Tongue (tissue), 2 donors: ENCODE measurements around the gene RHBDD2. TPM values are rescaled to one million over a fixed set of nuclear protein-coding genes. Genes with fewer than 3 reads are reported as not detected.
A peak's percentile ranks its signal among the peaks of the same experiment; 100 is the strongest.

Source experiments
- DNase-seq: peaks from one replicate; pipeline ENCODE4 v3.0.0-alpha.2; 2015
- total RNA-seq: library from RNA; depleted of rRNA; stranded (reverse); fragments of >200 nt; gene quantifications from one replicate; pipeline ENCODE4 v1.2.3, GENCODE V29; 2014

Gene RHBDD2
- total RNA-seq, 1 donor from 2014 or later, result 8.5 TPM

DNA sequence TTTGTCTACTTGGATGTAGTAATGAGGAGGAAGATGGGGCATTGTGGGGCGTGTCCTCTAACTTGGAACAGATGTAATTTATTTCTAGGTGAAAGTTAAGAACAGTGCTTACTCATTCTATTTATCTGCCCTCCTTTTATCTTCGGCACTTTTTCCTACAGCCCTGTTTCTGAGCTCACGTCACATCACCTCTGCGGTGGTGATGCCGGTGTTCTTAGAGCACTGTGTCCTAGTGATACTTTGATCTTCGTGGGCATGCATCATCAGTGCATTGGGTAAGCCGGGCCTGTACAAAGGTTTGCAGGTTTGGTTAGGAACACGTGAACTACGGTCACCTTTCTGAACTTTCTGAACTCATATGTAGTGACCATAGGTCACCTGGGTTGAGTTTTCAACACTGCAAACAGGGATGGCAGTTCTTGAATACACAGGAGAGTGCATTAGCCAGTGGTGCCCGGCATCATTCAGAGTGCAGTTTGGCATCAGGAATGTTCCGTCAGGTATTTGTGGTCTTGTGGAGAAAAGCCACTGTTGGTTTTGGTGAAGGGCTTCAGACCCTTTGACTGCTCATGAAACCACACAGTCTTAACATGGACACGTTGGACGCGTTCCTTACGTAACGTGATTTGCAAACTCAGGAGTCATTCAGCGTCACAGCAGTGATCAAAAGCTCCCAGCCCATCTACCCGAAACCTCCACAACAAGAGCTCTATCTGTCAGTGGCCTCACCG, 41.8 kb downstream of the RHBDD2 start:
- no peak for DNase-seq

- DNase-seq, result no peak
Measured at GRCh38 chr7:75921479-75921878, 42.6 kb downstream of the RHBDD2 start.

DNA sequence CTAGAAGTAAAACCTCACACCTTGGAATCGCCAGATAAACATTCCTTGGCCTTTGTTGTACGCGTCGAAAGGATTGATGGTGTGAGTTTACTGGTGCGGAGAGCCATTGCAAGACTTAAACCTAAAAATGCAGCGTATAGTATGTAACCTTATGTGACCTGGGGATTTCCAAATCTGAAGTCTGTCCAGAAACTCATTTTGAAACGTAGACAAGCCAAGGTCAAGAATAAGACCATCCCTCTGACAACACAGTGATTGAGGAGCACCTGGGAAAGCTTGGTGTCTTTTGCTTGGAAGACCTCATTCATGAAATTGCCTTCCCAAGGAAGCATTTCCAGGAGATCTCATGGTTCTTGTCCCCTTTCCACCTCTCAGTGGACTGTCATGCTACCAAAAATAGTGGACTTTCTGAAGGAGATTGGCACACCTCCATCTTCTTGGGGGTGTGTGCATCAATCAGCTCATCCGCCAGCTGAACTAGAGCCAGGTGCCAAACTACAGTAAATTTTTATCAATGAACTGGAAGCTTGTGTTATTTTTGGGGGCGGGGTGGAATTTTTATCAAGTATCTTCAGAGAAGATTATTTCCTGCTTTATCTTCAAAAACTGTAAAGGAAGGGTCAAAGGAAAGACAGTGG, 44.3 kb downstream of the RHBDD2 start:
- no peak for DNase-seq

GRCh38 chr7:75924256-75924655, 45.4 kb downstream of the RHBDD2 start:
- DNase-seq, result no peak

DNA sequence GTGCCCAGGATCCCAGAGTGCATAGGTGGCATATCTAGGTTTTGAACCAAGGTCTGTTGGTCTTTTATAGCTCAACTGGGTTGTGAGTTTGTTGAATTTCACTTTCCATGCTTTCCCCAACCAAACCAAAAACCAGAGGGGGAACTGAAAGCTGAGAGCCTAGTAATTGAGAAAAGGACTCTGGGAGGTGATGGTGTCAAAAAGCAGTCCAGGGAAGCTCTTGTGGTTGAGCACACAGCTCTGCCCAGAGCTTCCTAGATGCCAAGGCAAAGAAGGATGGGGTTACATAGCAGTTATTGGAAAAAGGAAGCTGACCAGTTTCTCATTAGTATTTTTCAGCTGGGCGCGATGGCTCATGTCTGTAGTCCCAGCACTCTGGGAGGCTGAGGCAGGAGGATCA, 46.1 kb downstream of the RHBDD2 start:
- no peak for DNase-seq

GRCh38 chr7:75925717-75926435, 47.0 kb downstream of the RHBDD2 start:
- DNase-seq, result no peak

DNA sequence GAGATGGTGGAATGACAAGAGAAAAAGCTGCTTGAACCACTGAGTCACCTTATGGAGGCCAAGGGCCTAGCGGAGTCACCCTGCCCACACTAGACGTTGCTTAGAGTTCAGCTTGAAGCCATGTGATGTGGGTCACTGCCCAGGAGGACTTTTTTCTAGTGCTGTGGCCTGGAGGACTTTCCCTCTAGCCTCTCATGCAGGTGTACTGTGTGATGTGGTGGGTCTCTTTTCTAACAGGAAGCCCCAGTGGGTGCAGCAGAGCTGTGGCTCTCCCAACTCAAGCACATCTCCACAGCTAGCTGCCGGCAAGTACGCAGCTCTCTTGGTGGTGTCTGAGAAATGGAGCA, 49.7 kb downstream of the RHBDD2 start:
- no peak for DNase-seq

DNA sequence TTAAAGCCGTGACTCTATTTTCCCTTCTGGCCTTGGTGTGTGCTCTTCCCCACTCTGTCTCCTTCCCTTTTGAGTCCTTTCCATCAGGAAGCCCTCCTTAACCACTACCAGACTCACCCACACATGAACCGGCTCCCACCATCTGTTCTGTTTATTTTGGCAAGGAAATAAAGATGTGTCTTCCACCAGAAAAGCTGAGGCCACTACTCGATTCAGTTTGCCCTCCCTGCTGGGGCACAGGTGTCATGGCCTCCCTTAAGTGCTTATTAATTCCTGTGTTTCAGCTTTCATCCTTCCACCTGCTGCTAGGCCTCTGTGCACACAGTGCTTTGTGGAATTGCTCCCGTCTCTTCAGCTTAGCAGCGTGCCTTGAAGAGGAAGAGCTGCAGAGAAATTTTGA, 52.8 kb downstream of the RHBDD2 start:
- peak; percentile 53 for DNase-seq

- DNase-seq, result peak; percentile 69
Measured at GRCh38 chr7:75937958-75938786, 59.3 kb downstream of the RHBDD2 start.

Other genes starting within 250 kb of the RHBDD2 start
- 19.6 TPM for gene HIP1, start 140.1 kb upstream of the RHBDD2 start, total RNA-seq
- gene CCL26, start 106.8 kb upstream of the RHBDD2 start, total RNA-seq, result not detected
- gene CCL24, start 65.2 kb upstream of the RHBDD2 start, total RNA-seq, result not detected
- 39.7 TPM for gene POR, start 36.1 kb downstream of the RHBDD2 start, total RNA-seq
- 20.0 TPM for gene TMEM120A, start 115.6 kb downstream of the RHBDD2 start, total RNA-seq
- gene STYXL1, start 169.0 kb downstream of the RHBDD2 start, total RNA-seq, result 17.6 TPM
- 78.9 TPM for gene MDH2, start 169.1 kb downstream of the RHBDD2 start, total RNA-seq